ENCODE results near the gene MYO3B. TPM values are rescaled to one million over a fixed set of nuclear protein-coding genes. Genes with fewer than 3 reads are reported as not detected.
A peak's percentile ranks its signal among the peaks of the same experiment; 100 is the strongest.

The MYO3B gene
- total and polyA plus RNA-seq, 2 donors from 2014 or later: 3.5 to 6.4 TPM

DNA sequence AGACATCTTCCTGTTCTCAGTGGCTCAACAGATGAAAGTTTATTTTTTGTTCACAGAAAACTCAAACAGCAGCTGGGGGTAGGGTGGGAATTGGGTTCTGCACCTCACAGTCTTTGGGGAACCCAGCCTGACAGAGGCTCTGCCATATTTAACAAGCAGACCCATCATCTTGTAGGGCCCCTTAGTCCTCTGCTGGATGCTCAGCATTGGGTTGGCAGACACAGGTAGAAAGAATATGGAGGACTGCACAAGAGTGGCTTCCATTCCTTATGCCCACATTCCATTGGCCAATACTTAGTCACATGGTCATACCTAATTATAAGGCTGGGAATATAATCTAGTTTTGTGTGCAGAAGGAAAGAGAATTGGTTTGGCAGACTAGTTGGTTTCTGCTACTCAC is 89.1 kb downstream of the MYO3B start:
- DNase-seq (no peak), FAIRE-seq (no peak)
- Histone ChIP-seq H3K27me3 (ENCODE audit: control insufficient read depth, insufficient read depth, low read length) (no peaks in the 10 kb centered on the region), H3K4me3 (ENCODE audit: low read length in 3 of 3) (no peak overlapping the region), H3K9ac (ENCODE audit: low read length in 3 of 3) (no peak overlapping the region), H3K27ac (ENCODE audit: low read depth in 2 of 2, low read length in 2 of 2) (no peak overlapping the region), H3K9me3 (ENCODE audit: control insufficient read depth in 2 of 3, insufficient read depth in 1 of 3, low read length in 3 of 3) (peaks cover 0 to 3% (median 2%) of the 10 kb centered on the region in 3 donors), H3K36me3 (ENCODE audit: control insufficient read depth in 2 of 3, insufficient read depth in 3 of 3, low read length in 3 of 3) (no peaks in the 10 kb centered on the region), H3K4me1 (ENCODE audit: control insufficient read depth in 2 of 3, insufficient read depth in 2 of 3, low read depth in 1 of 3, low read length in 3 of 3) (no peaks in the 10 kb centered on the region)
- TF ChIP-seq, protein P1, sequence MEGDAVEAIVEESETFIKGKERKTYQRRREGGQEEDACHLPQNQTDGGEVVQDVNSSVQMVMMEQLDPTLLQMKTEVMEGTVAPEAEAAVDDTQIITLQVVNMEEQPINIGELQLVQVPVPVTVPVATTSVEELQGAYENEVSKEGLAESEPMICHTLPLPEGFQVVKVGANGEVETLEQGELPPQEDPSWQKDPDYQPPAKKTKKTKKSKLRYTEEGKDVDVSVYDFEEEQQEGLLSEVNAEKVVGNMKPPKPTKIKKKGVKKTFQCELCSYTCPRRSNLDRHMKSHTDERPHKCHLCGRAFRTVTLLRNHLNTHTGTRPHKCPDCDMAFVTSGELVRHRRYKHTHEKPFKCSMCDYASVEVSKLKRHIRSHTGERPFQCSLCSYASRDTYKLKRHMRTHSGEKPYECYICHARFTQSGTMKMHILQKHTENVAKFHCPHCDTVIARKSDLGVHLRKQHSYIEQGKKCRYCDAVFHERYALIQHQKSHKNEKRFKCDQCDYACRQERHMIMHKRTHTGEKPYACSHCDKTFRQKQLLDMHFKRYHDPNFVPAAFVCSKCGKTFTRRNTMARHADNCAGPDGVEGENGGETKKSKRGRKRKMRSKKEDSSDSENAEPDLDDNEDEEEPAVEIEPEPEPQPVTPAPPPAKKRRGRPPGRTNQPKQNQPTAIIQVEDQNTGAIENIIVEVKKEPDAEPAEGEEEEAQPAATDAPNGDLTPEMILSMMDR (IDR thresholded peaks at IDR 0.05; ENCODE audit: borderline replicate concordance, extremely low read depth, insufficient read depth): no peak
- intact Hi-C loops (cut with DNase I): no loop called here

DNA sequence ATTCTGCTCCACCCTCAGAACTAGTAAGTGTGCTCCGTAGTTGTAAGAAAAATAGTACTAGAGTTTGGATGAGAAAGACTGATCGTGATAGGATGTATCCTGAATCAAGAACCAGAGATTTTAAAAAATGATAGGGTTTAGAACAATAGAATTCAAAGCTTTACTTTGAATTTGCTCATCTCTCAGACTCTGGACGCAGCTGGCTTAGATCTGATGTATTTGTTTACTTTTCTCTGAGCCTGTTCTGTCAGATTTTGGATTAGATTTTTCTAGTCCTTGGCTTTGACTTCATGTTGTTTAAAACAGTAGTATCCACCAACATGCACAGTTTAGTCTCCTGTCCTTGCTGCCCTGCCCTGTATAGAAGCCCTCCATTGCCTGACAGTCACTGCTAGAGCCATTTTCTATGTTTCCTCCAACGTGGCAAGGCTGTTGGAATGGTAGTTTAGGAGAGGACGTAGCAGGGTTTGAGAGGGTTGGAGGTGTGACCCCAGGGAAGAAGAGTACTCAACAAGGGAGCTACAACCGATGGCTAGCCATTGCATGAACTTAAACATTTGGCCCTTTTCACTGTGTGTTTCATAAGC is 92.4 kb downstream of the MYO3B start:
- Histone ChIP-seq H3K36me3 (ENCODE audit: control insufficient read depth in 2 of 3, insufficient read depth in 3 of 3, low read length in 3 of 3) (no peaks in the 10 kb centered on the region), H3K4me3 (ENCODE audit: low read length in 3 of 3) (no peak overlapping the region), H3K4me1 (ENCODE audit: control insufficient read depth in 2 of 3, insufficient read depth in 2 of 3, low read depth in 1 of 3, low read length in 3 of 3) (no peaks in the 10 kb centered on the region), H3K9ac (ENCODE audit: low read length in 3 of 3) (no peak overlapping the region), H3K27ac (ENCODE audit: low read depth in 2 of 2, low read length in 2 of 2) (no peak overlapping the region), H3K27me3 (ENCODE audit: control insufficient read depth, insufficient read depth, low read length) (no peaks in the 10 kb centered on the region), H3K9me3 (ENCODE audit: control insufficient read depth in 2 of 3, insufficient read depth in 1 of 3, low read length in 3 of 3) (no peaks in the 10 kb centered on the region)
- DNase-seq: no peak
- TF ChIP-seq, protein P1 (IDR thresholded peaks at IDR 0.05; ENCODE audit: borderline replicate concordance, extremely low read depth, insufficient read depth): no peak
- intact Hi-C loops (cut with DNase I): no loop called here
- no peak for FAIRE-seq

DNA sequence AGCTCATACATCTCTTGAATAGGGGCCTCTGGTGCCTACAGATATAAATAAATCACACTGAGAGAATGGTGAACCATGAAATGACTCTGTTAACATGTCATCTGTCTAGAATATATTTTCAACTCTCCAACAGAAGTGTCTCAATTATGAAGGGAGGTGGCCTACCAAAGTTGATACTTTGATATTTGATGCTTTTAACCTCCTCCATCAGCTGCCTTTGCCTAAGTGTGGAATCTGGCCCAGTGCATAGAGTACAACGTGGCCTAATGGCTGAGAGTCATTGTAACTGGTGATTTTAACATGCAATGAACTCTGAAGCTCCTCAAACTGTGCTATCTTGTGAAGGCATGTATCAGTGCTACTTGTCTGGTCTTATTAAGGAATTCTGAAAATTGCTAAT is 93.4 kb downstream of the MYO3B start:
- no peak overlapping the region for H3K9ac ChIP-seq (ENCODE audit: low read length in 3 of 3)
- DNase-seq (peak in 2 of 5 donors; percentile 31 to 39), FAIRE-seq (no peak)
- H3K4me1 ChIP-seq (ENCODE audit: control insufficient read depth in 2 of 3, insufficient read depth in 2 of 3, low read depth in 1 of 3, low read length in 3 of 3): no peaks in the 10 kb centered on the region
- H3K4me3 ChIP-seq (ENCODE audit: low read length in 3 of 3): no peak overlapping the region
- TF ChIP-seq, protein P1 (IDR thresholded peaks at IDR 0.05; ENCODE audit: borderline replicate concordance, extremely low read depth, insufficient read depth): no peak
- H3K27me3 ChIP-seq (ENCODE audit: control insufficient read depth, insufficient read depth, low read length): no peaks in the 10 kb centered on the region
- intact Hi-C loops (cut with DNase I): no loop called here
- no peak overlapping the region for H3K27ac ChIP-seq (ENCODE audit: low read depth in 2 of 2, low read length in 2 of 2)
- H3K36me3 ChIP-seq (ENCODE audit: control insufficient read depth in 2 of 3, insufficient read depth in 3 of 3, low read length in 3 of 3): no peaks in the 10 kb centered on the region
- H3K9me3 ChIP-seq (ENCODE audit: control insufficient read depth in 2 of 3, insufficient read depth in 1 of 3, low read length in 3 of 3): no peaks in the 10 kb centered on the region

DNA sequence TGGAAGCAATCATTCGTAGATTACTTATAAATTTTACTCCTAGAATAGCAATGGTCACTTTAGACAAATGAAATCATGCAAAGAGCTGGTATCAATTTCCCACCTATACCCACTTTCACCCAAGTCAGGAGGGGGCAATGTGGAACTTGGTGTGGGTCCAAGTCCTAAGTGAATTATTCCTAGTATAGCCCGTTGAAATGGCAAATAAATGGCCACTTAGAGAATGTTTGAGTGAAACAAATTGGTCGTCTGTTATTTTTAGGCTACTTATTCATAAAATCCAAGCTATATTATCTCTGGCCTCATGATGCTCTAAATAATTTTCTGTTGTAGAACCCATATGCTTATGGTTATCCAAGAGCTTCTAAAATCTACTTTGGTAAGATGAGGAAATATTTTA is 98.1 kb downstream of the MYO3B start:
- H3K27ac ChIP-seq (ENCODE audit: low read depth in 2 of 2, low read length in 2 of 2): no peak overlapping the region
- DNase-seq: no peak
- no peak for FAIRE-seq
- no peak overlapping the region for H3K4me3 ChIP-seq (ENCODE audit: low read length in 3 of 3)
- no peaks in the 10 kb centered on the region for H3K9me3 ChIP-seq (ENCODE audit: control insufficient read depth in 2 of 3, insufficient read depth in 1 of 3, low read length in 3 of 3)
- no peaks in the 10 kb centered on the region for H3K4me1 ChIP-seq (ENCODE audit: control insufficient read depth in 2 of 3, insufficient read depth in 2 of 3, low read depth in 1 of 3, low read length in 3 of 3)
- H3K9ac ChIP-seq (ENCODE audit: low read length in 3 of 3): no peak overlapping the region
- no peaks in the 10 kb centered on the region for H3K27me3 ChIP-seq (ENCODE audit: control insufficient read depth, insufficient read depth, low read length)
- intact Hi-C loops (cut with DNase I): no loop called here
- TF ChIP-seq, protein P1 (IDR thresholded peaks at IDR 0.05; ENCODE audit: borderline replicate concordance, extremely low read depth, insufficient read depth): no peak
- H3K36me3 ChIP-seq (ENCODE audit: control insufficient read depth in 2 of 3, insufficient read depth in 3 of 3, low read length in 3 of 3): no peaks in the 10 kb centered on the region
